SH-SY5Y (cell line): Measurements from ENCODE around the gene PKNOX2.

ENCODE experiments used
- GATA2 ChIP-seq: IDR thresholded peaks from 2 replicates; pipeline ENCODE4 v1.6.1; 2011; ENCODE audit warnings: mild to moderate bottlenecking, low read depth, low read length
- GATA3 ChIP-seq: IDR thresholded peaks from 2 replicates; pipeline ENCODE4 v1.6.1; 2011; ENCODE audit warnings: low read depth, mild to moderate bottlenecking, low read length, moderate library complexity

GRCh38 chr11:125463590-125464269, 299.2 kb downstream of the PKNOX2 start:
- TF ChIP-seq GATA3: no peak
- no peak for TF ChIP-seq GATA2
